A549 (cell line): ENCODE measurements around the gene KIF5C. TPM values are rescaled to one million over a fixed set of nuclear protein-coding genes. Genes with fewer than 3 reads are reported as not detected.

ENCODE experiments used
- ATAC-seq, 2 experiments: fragments of 200-7000 bp in 1 of 2; fragments of >200 bp in 1 of 2; cut with Nextera tagmentation in 1 of 2; cut with Tn5 transposase in 1 of 2; 3 replicates each; pipeline versions ENCODE4 v1.8.0 to v1.9.1; 2018 to 2020; ENCODE audit warnings: mild to moderate bottlenecking in 1 of 2, moderate library complexity in 1 of 2
- CTCF ChIA-PET: fragments of 300-600 bp; sonication (Branson Sonifier 250); formaldehyde crosslinking; extraction: SDS; loops from one replicate; lab custom pipeline; 2021; ENCODE audit warnings: antibody characterized with exemption, inconsistent platforms; lab: Yijun Ruan, JAX
- POLR2A ChIA-PET: fragments of 350-600 bp; formaldehyde crosslinking; extraction: SDS; loops from one replicate; lab custom pipeline; 2021; ENCODE audit warnings: antibody characterized with exemption, inconsistent platforms; lab: Yijun Ruan, JAX
- DNase-seq, 2 experiments: peaks; one replicate each; pipeline versions ENCODE4 v3.0.0 to v3.0.0-alpha.2; 2011 to 2016; ENCODE audit warnings: low read depth in 1 of 2, low spot score in 1 of 2
- FAIRE-seq: peaks from 2 replicates; lab custom pipeline; 2011; peaks lifted over from hg19 to GRCh38; lab: Jason Lieb, UNC
- H3K27ac ChIP-seq, 2 experiments: fragments of >200 bp; sonication (Bioruptor Twin); formaldehyde crosslinking; 3 replicates each; pipeline ENCODE4 v1.5.1; 2016 to 2017
- H3K4me1 ChIP-seq: fragments of >200 bp; sonication (Bioruptor Twin); formaldehyde crosslinking; 3 replicates; pipeline ENCODE4 v1.6.1; 2016
- H3K4me2 ChIP-seq: fragments of >200 bp; sonication (Bioruptor Twin); formaldehyde crosslinking; 3 replicates; pipeline ENCODE4 v1.6.1; 2016
- H3K4me3 ChIP-seq: fragments of >200 bp; sonication (Bioruptor Twin); formaldehyde crosslinking; 3 replicates; pipeline ENCODE4 v1.5.1; 2016
- H3K9me3 ChIP-seq: fragments of >200 bp; sonication (Bioruptor Twin); formaldehyde crosslinking; 3 replicates; pipeline ENCODE4 v1.6.1; 2016
- ATOH8 ChIP-seq: fragments of 250-450 bp; sonication (Bioruptor Pico); IDR thresholded peaks from 2 replicates; pipeline ENCODE4 v1.5.0; 2020; ENCODE audit warnings: low read depth, mild to moderate bottlenecking, moderate library complexity
- BHLHE40 ChIP-seq: IDR thresholded peaks from 2 replicates; pipeline ENCODE4 v1.6.1; 2012; ENCODE audit warnings: low read depth, low read length, inconsistent platforms
- CBX2 ChIP-seq: fragments of 200-600 bp; sonication (generic); IDR thresholded peaks from 2 replicates; pipeline ENCODE4 v1.6.1; 2016; ENCODE audit warnings: low read depth, mild to moderate bottlenecking, borderline replicate concordance
- CEBPB ChIP-seq, 2 experiments: fragments of >200 bp in 1 of 2; sonication (Bioruptor Twin) in 1 of 2; formaldehyde crosslinking in 1 of 2; IDR thresholded peaks; 2 replicates each; pipeline ENCODE4 v1.6.1; 2012 to 2016
- CHD4 ChIP-seq: fragments of 200-600 bp; sonication (generic); IDR thresholded peaks from 2 replicates; pipeline ENCODE4 v1.6.1; 2016; ENCODE audit warnings: antibody characterized with exemption, mild to moderate bottlenecking, borderline replicate concordance
- CTCF ChIP-seq: fragments of >200 bp; sonication (Bioruptor Twin); formaldehyde crosslinking; IDR thresholded peaks from 3 replicates; pipeline ENCODE4 v1.5.1; 2016
- EHF ChIP-seq: fragments of 250-450 bp; sonication (Bioruptor Pico); IDR thresholded peaks from 2 replicates; pipeline ENCODE4 v1.5.0; 2020; ENCODE audit warnings: mild to moderate bottlenecking
- EHMT2 ChIP-seq: fragments of 200-600 bp; sonication (generic); IDR thresholded peaks from 2 replicates; pipeline ENCODE4 v1.6.1; 2016; ENCODE audit warnings: antibody characterized with exemption, low read depth, mild to moderate bottlenecking, moderate library complexity
- ELK1 ChIP-seq: fragments of 150-350 bp; IDR thresholded peaks from 2 replicates; pipeline ENCODE4 v1.6.1; 2014; ENCODE audit warnings: low read depth, mild to moderate bottlenecking, low read length
- EP300 ChIP-seq, 2 experiments: fragments of >200 bp; sonication (Bioruptor Twin); formaldehyde crosslinking; IDR thresholded peaks; 2 replicates in 1 of 2; 3 replicates in 1 of 2; pipeline ENCODE4 v1.6.1; 2016 to 2017
- FOSB ChIP-seq: fragments of 250-450 bp; sonication (Bioruptor Pico); IDR thresholded peaks from 2 replicates; pipeline ENCODE4 v1.5.0; 2020; ENCODE audit warnings: mild to moderate bottlenecking, moderate library complexity
- FOXS1 ChIP-seq: fragments of 250-450 bp; sonication (Bioruptor Pico); IDR thresholded peaks from 2 replicates; pipeline ENCODE4 v1.5.0; 2020; ENCODE audit warnings: mild to moderate bottlenecking, moderate library complexity
- HDAC2 ChIP-seq: fragments of 200-600 bp; sonication (generic); IDR thresholded peaks from 2 replicates; pipeline ENCODE4 v1.6.1; 2016
- HOXA7 ChIP-seq: fragments of 250-450 bp; sonication (Bioruptor Pico); IDR thresholded peaks from 2 replicates; pipeline ENCODE4 v1.5.0; 2020; ENCODE audit warnings: mild to moderate bottlenecking, moderate library complexity
- HOXB13 ChIP-seq: fragments of 250-450 bp; sonication (Bioruptor Pico); IDR thresholded peaks from 2 replicates; pipeline ENCODE4 v1.5.0; 2020; ENCODE audit warnings: low read depth, mild to moderate bottlenecking, moderate library complexity
- JUNB ChIP-seq: fragments of >200 bp; sonication (Bioruptor Twin); formaldehyde crosslinking; IDR thresholded peaks from 2 replicates; pipeline ENCODE4 v1.6.1; 2016
- MAFK ChIP-seq: fragments of 450-650 bp; IDR thresholded peaks from 2 replicates; pipeline ENCODE4 v1.6.1; 2014; ENCODE audit not compliant: partially characterized antibody
- NFE2L2 ChIP-seq: fragments of 150-350 bp; conservative IDR thresholded peaks from 2 replicates; pipeline ENCODE4 v1.6.1; 2014; ENCODE audit warnings: low read length
- PBX3 ChIP-seq: IDR thresholded peaks from 2 replicates; pipeline ENCODE4 v1.6.1; 2012
- POLR2AphosphoS2 ChIP-seq: conservative IDR thresholded peaks from 2 replicates; pipeline ENCODE4 v1.6.1; 2012; ENCODE audit warnings: low read length, improper control_type of control experiment, inconsistent platforms
- RCOR1 ChIP-seq: fragments of 150-350 bp; IDR thresholded peaks from 2 replicates; pipeline ENCODE4 v1.6.1; 2014; ENCODE audit warnings: antibody characterized with exemption, low read length, low read depth
- REST ChIP-seq: fragments of 200-600 bp; sonication (generic); IDR thresholded peaks from 2 replicates; pipeline ENCODE4 v1.6.1; 2016; ENCODE audit warnings: antibody characterized with exemption, mild to moderate bottlenecking, moderate library complexity
- RFX5 ChIP-seq: fragments of 450-650 bp; IDR thresholded peaks from 2 replicates; pipeline ENCODE4 v1.7.1; 2014; ENCODE audit warnings: antibody characterized with exemption, mild to moderate bottlenecking, moderate library complexity
- RNF2 ChIP-seq: fragments of 200-600 bp; sonication (generic); IDR thresholded peaks from 2 replicates; pipeline ENCODE4 v1.6.1; 2016; ENCODE audit warnings: low read depth, mild to moderate bottlenecking, antibody characterized with exemption, moderate library complexity, borderline replicate concordance
- SREBF2 ChIP-seq: fragments of 450-650 bp; IDR thresholded peaks from 2 replicates; pipeline ENCODE4 v1.6.1; 2014; ENCODE audit warnings: mild to moderate bottlenecking, moderate library complexity
- ZSCAN20 ChIP-seq: fragments of 250-450 bp; sonication (Bioruptor Pico); IDR thresholded peaks from 2 replicates; pipeline ENCODE4 v1.8.0; 2022; ENCODE audit warnings: mild to moderate bottlenecking, moderate library complexity
- WGBS: methylation state at CpG from one replicate; pipeline ENCODE4 v1.1.6; 2017; ENCODE audit errors: missing lambda C conversion rate; 5-methylcytosine and 5-hydroxymethylcytosine counted together
- polyA plus RNA-seq, 4 experiments: library from polyadenylated mRNA; depleted of rRNA in 3 of 4; stranded (reverse); fragments of >200 nt; fragmentation: RNase III in 1 of 4; extraction: RNeasy Plus Mini Kit Qiagen cat#74134 plus additional on column Dnase treatment in 1 of 4; gene quantifications; 2 replicates in 3 of 4; 3 replicates in 1 of 4; pipeline ENCODE4 v1.2.3, GENCODE V29; 2011 to 2017

The KIF5C gene
- polyA plus RNA-seq, 2 of the 4 experiments (the other 2 are of a cell fraction), result 0.27 to 0.30 TPM

- POLR2A ChIA-PET, result no interaction called here
- CTCF ChIA-PET, result interaction anchor here (0.6 to 1.5 kb wide), 2 partner anchors 24 to 57 kb away, joined by 4 to 7 read pairs; no protein-coding TSS in a partner anchor
- Histone ChIP-seq H3K27ac (no peak overlapping the region), H3K4me3 (no peak overlapping the region), H3K9me3 (no peaks in the 10 kb centered on the region), H3K4me1 (no peaks in the 10 kb centered on the region; the same call in 2 of the 3 replicates), H3K4me2 (no peak overlapping the region)
- FAIRE-seq (no peak), DNase-seq (no peak), ATAC-seq (no peak)
- WGBS, result 0% methylated on average over 1 of the region's 1 CpG
- no peak for TF ChIP-seq CEBPB (IDR thresholded peaks at IDR 0.05)
- TF ChIP-seq SREBF2, result no peak
- no peak for TF ChIP-seq NFE2L2
- TF ChIP-seq EP300 (IDR thresholded peaks at IDR 0.05), result no peak
- TF ChIP-seq ATOH8 (CRISPR knock-in tag), result no peak
- TF ChIP-seq RFX5, result no peak
These were observed 166.5 kb downstream of the KIF5C start for GRCh38 chr2:149041482-149041881.

GRCh38 chr2:149042881-149043280 is 167.9 kb downstream of the KIF5C start:
- no peaks in the 10 kb centered on the region; the same call in 2 of the 3 replicates for H3K4me1 ChIP-seq
- no peaks in the 10 kb centered on the region for H3K9me3 ChIP-seq
- CTCF ChIA-PET, result no interaction called here
- no peak for ATAC-seq
- H3K4me3 ChIP-seq, result no peak overlapping the region
- no peak for TF ChIP-seq RCOR1
- TF ChIP-seq RFX5, result no peak
- TF ChIP-seq BHLHE40, result no peak
- no peak for TF ChIP-seq FOXS1 (CRISPR knock-in tag)
- TF ChIP-seq ZSCAN20 (CRISPR knock-in tag), result no peak
- no peak for TF ChIP-seq POLR2AphosphoS2
- TF ChIP-seq, all 56 proteins: peak for 0
- DNase-seq (no peak), FAIRE-seq (no peak)
- 9% methylated on average over 1 of the region's 1 CpG for WGBS
- H3K27ac ChIP-seq, result no peak overlapping the region
- no peak overlapping the region for H3K4me2 ChIP-seq
- POLR2A ChIA-PET, result no interaction called here

- DNase-seq (no peak), FAIRE-seq (no peak), ATAC-seq (no peak)
- 0% methylated on average over 1 of the region's 1 CpG for WGBS
- CTCF ChIA-PET, result no interaction called here
- POLR2A ChIA-PET, result no interaction called here
- no peak overlapping the region for H3K4me3 ChIP-seq
- TF ChIP-seq REST, result no peak
- no peak for TF ChIP-seq JUNB
- no peak for TF ChIP-seq EHMT2
- no peak for TF ChIP-seq RNF2
- no peak for TF ChIP-seq CEBPB (IDR thresholded peaks at IDR 0.05)
- TF ChIP-seq PBX3, result no peak
- no peak for TF ChIP-seq HOXB13
- no peak for TF ChIP-seq CTCF
- TF ChIP-seq ZSCAN20 (CRISPR knock-in tag), result no peak
- TF ChIP-seq CBX2, result no peak
- no peak for TF ChIP-seq HDAC2
- no peak for TF ChIP-seq FOSB (CRISPR knock-in tag)
- TF ChIP-seq MAFK, result no peak
- TF ChIP-seq NFE2L2, result no peak
- no peak for TF ChIP-seq HOXA7
- no peak for TF ChIP-seq ELK1
- no peak for TF ChIP-seq EHF (CRISPR knock-in tag)
- no peak for TF ChIP-seq SREBF2
- no peak for TF ChIP-seq CHD4
- TF ChIP-seq, all 56 proteins: peak for 0
- Histone ChIP-seq H3K9me3 (no peaks in the 10 kb centered on the region), H3K27ac (no peak overlapping the region), H3K4me2 (no peak overlapping the region), H3K4me1 (no peaks in the 10 kb centered on the region)
These were observed 169.5 kb downstream of the KIF5C start for GRCh38 chr2:149044500-149044899.
